Liver (tissue), 9 donors: ENCODE results near the gene AMHR2. TPM values are rescaled to one million over a fixed set of nuclear protein-coding genes. Genes with fewer than 3 reads are reported as not detected.

ENCODE experiments used
- DNase-seq: peaks from one replicate; pipeline ENCODE4 v3.0.0-alpha.2; 2017; ENCODE audit warnings: low spot score
- H3K27ac ChIP-seq, 2 donors: one replicate each; pipeline ENCODE4 v1.7.0; 2013; ENCODE audit warnings: inconsistent platforms in 2 of 2, low read length in 2 of 2, control low read depth in 1 of 2, low read depth in 1 of 2, mild to moderate bottlenecking in 1 of 2
- H3K27me3 ChIP-seq, 4 donors: one replicate each; pipeline versions ENCODE4 v1.6.1 to v1.7.0; 2013; ENCODE audit warnings: low read length in 3 of 4, inconsistent platforms in 1 of 4, mild to moderate bottlenecking in 1 of 4, moderate library complexity in 1 of 4; ENCODE audit not compliant: control insufficient read depth in 4 of 4, insufficient read depth in 4 of 4
- H3K36me3 ChIP-seq, 4 donors: one replicate each; pipeline versions ENCODE4 v1.6.1 to v1.7.0; 2013; ENCODE audit warnings: low read length in 3 of 4, mild to moderate bottlenecking in 3 of 4, low read depth in 1 of 4, moderate library complexity in 1 of 4; ENCODE audit not compliant: control insufficient read depth in 4 of 4, insufficient read depth in 3 of 4
- H3K4me1 ChIP-seq, 4 donors: one replicate each; pipeline versions ENCODE4 v1.6.1 to v1.7.0; 2013; ENCODE audit warnings: low read length in 3 of 4, mild to moderate bottlenecking in 3 of 4, moderate library complexity in 1 of 4; ENCODE audit not compliant: control insufficient read depth in 4 of 4, insufficient read depth in 4 of 4
- H3K4me3 ChIP-seq, 3 donors: one replicate each; pipeline versions ENCODE4 v1.6.1 to v1.7.0; 2013; ENCODE audit warnings: low read length in 3 of 3, control low read depth in 1 of 3, low read depth in 1 of 3, mild to moderate bottlenecking in 1 of 3
- H3K9ac ChIP-seq, 2 donors: one replicate each; pipeline ENCODE4 v1.7.0; 2013; ENCODE audit warnings: low read length in 2 of 2, mild to moderate bottlenecking in 2 of 2, moderate library complexity in 2 of 2, control low read depth in 1 of 2, low read depth in 1 of 2
- H3K9me3 ChIP-seq, 4 donors: one replicate each; pipeline versions ENCODE4 v1.6.1 to v1.7.0; 2013; ENCODE audit warnings: low read length in 3 of 4; ENCODE audit not compliant: control insufficient read depth in 4 of 4
- EGR1 ChIP-seq, 2 donors: IDR thresholded peaks; 2 replicates each; pipeline ENCODE4 v1.6.1; 2016 to 2018; ENCODE audit warnings: antibody characterized with exemption in 2 of 2, low read depth in 2 of 2
- HNF4G ChIP-seq: IDR thresholded peaks from 2 replicates; pipeline ENCODE4 v1.6.1; 2016; ENCODE audit warnings: antibody characterized with exemption
- JUND ChIP-seq, 2 donors: IDR thresholded peaks; 2 replicates each; pipeline ENCODE4 v1.6.1; 2016; ENCODE audit warnings: antibody characterized with exemption in 2 of 2
- NR2F2 ChIP-seq: IDR thresholded peaks from 2 replicates; pipeline ENCODE4 v1.6.1; 2016; ENCODE audit warnings: antibody characterized with exemption
- RAD21 ChIP-seq, 2 donors: IDR thresholded peaks; 2 replicates each; pipeline ENCODE4 v1.6.1; 2016; ENCODE audit warnings: antibody characterized with exemption in 2 of 2, mild to moderate bottlenecking in 2 of 2
- RXRA ChIP-seq, 2 donors: IDR thresholded peaks; 2 replicates each; pipeline ENCODE4 v1.6.1; 2017 to 2018; ENCODE audit warnings: antibody characterized with exemption in 2 of 2, mild to moderate bottlenecking in 1 of 2
- SP1 ChIP-seq: IDR thresholded peaks from 2 replicates; pipeline ENCODE4 v1.6.1; 2018; ENCODE audit warnings: antibody characterized with exemption, mild to moderate bottlenecking
- TAF1 ChIP-seq: conservative IDR thresholded peaks from 2 replicates; pipeline ENCODE4 v1.6.1; 2016; ENCODE audit warnings: antibody characterized with exemption, mild to moderate bottlenecking
- YY1 ChIP-seq: IDR thresholded peaks from 2 replicates; pipeline ENCODE4 v1.6.1; 2016; ENCODE audit warnings: antibody characterized with exemption, mild to moderate bottlenecking
- ZBTB33 ChIP-seq: IDR thresholded peaks from 2 replicates; pipeline ENCODE4 v1.6.1; 2016; ENCODE audit warnings: antibody characterized with exemption
- WGBS: extraction: QIAGEN DNeasy Blood & Tissue Kit; methylation state at CpG from one replicate; pipeline ENCODE4 v1.1.7; 2013; 5-methylcytosine and 5-hydroxymethylcytosine counted together
- polyA plus RNA-seq, 2 donors: library from polyadenylated mRNA; stranded (reverse) in 1 of 2; unstranded in 1 of 2; fragments of 200-250 nt in 1 of 2; fragments of >200 nt in 1 of 2; fragmentation: Nextera tagmentation in 1 of 2; extraction: Ambion mirVana in 1 of 2; gene quantifications; one replicate each; pipeline versions ENCODE4 v1.2.1 to v1.2.3, GENCODE V29; 2013 to 2015
- total RNA-seq, 2 donors: library from RNA; depleted of rRNA; stranded (reverse); fragments of >200 nt; gene quantifications; one replicate each; pipeline ENCODE4 v1.2.3, GENCODE V29; 2014
- TF ChIP-seq, protein P1 (sequence below): IDR thresholded peaks from 2 replicates; pipeline ENCODE4 v1.6.1; 2016; ENCODE audit warnings: antibody characterized with exemption, mild to moderate bottlenecking
- TF ChIP-seq, protein P2 (sequence below): fragments of 150-350 bp; IDR thresholded peaks from 2 replicates; pipeline ENCODE4 v1.5.1; 2017; ENCODE audit warnings: improper control_type of control experiment, low read depth, low read length; ENCODE audit not compliant: missing input control
- TF ChIP-seq, protein P3 (sequence below): IDR thresholded peaks from 2 replicates; pipeline ENCODE4 v1.6.1; 2016; ENCODE audit warnings: antibody characterized with exemption
- donor health status: healthy.
- donor health status: healthy.
- donor health status: healthy.
- donor health status: healthy.
- donor health status: healthy.

The AMHR2 gene
- total and polyA plus RNA-seq, 4 donors: 0.67 to 1.3 (median 0.92) TPM

- no peak for DNase-seq
Measured at GRCh38 chr12:53410951-53411350, 12.7 kb upstream of the AMHR2 start.

GRCh38 chr12:53413485-53414204 is 10.0 kb upstream of the AMHR2 start:
- no peak overlapping the region for H3K4me3 ChIP-seq
- 77% methylated on average over 3 of the region's 3 CpGs for WGBS
- peaks cover 4 to 34% (median 28%) of the 10 kb centered on the region in 4 donors for H3K36me3 ChIP-seq
- TF ChIP-seq RAD21 (IDR thresholded peaks at IDR 0.05): no peak
- no peak for TF ChIP-seq YY1
- no peak for TF ChIP-seq ZBTB33
- TF ChIP-seq, protein P1, sequence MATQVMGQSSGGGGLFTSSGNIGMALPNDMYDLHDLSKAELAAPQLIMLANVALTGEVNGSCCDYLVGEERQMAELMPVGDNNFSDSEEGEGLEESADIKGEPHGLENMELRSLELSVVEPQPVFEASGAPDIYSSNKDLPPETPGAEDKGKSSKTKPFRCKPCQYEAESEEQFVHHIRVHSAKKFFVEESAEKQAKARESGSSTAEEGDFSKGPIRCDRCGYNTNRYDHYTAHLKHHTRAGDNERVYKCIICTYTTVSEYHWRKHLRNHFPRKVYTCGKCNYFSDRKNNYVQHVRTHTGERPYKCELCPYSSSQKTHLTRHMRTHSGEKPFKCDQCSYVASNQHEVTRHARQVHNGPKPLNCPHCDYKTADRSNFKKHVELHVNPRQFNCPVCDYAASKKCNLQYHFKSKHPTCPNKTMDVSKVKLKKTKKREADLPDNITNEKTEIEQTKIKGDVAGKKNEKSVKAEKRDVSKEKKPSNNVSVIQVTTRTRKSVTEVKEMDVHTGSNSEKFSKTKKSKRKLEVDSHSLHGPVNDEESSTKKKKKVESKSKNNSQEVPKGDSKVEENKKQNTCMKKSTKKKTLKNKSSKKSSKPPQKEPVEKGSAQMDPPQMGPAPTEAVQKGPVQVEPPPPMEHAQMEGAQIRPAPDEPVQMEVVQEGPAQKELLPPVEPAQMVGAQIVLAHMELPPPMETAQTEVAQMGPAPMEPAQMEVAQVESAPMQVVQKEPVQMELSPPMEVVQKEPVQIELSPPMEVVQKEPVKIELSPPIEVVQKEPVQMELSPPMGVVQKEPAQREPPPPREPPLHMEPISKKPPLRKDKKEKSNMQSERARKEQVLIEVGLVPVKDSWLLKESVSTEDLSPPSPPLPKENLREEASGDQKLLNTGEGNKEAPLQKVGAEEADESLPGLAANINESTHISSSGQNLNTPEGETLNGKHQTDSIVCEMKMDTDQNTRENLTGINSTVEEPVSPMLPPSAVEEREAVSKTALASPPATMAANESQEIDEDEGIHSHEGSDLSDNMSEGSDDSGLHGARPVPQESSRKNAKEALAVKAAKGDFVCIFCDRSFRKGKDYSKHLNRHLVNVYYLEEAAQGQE: no peak
- TF ChIP-seq, protein P2, sequence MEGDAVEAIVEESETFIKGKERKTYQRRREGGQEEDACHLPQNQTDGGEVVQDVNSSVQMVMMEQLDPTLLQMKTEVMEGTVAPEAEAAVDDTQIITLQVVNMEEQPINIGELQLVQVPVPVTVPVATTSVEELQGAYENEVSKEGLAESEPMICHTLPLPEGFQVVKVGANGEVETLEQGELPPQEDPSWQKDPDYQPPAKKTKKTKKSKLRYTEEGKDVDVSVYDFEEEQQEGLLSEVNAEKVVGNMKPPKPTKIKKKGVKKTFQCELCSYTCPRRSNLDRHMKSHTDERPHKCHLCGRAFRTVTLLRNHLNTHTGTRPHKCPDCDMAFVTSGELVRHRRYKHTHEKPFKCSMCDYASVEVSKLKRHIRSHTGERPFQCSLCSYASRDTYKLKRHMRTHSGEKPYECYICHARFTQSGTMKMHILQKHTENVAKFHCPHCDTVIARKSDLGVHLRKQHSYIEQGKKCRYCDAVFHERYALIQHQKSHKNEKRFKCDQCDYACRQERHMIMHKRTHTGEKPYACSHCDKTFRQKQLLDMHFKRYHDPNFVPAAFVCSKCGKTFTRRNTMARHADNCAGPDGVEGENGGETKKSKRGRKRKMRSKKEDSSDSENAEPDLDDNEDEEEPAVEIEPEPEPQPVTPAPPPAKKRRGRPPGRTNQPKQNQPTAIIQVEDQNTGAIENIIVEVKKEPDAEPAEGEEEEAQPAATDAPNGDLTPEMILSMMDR: no peak
- TF ChIP-seq RXRA (IDR thresholded peaks at IDR 0.05): no peak
- no peak for TF ChIP-seq NR2F2
- TF ChIP-seq EGR1 (IDR thresholded peaks at IDR 0.05; ENCODE audit: low read depth in 2 of 2): no peak
- no peak for TF ChIP-seq HNF4G
- TF ChIP-seq, protein P3, sequence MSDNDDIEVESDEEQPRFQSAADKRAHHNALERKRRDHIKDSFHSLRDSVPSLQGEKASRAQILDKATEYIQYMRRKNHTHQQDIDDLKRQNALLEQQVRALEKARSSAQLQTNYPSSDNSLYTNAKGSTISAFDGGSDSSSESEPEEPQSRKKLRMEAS: no peak
- DNase-seq: no peak
- no peaks in the 10 kb centered on the region for H3K9me3 ChIP-seq
- no peak overlapping the region for H3K27ac ChIP-seq
- no peak overlapping the region for H3K9ac ChIP-seq
- H3K4me1 ChIP-seq: peaks cover 0 to 2% (median 0%) of the 10 kb centered on the region in 4 donors
- no peaks in the 10 kb centered on the region for H3K27me3 ChIP-seq

More at GRCh38 chr12:53410951-53411350, 12.7 kb upstream of the AMHR2 start:
- no peak overlapping the region for H3K9ac ChIP-seq
- H3K27ac ChIP-seq: no peak overlapping the region
- over 99% methylated on average over 5 of the region's 5 CpGs for WGBS
- no peaks in the 10 kb centered on the region for H3K27me3 ChIP-seq
- no peak overlapping the region for H3K4me3 ChIP-seq
- TF ChIP-seq, protein P3: no peak
- TF ChIP-seq TAF1 (no peak), RAD21 (IDR thresholded peaks at IDR 0.05) (no peak), RXRA (IDR thresholded peaks at IDR 0.05) (no peak), SP1 (no peak), JUND (IDR thresholded peaks at IDR 0.05) (no peak)
- TF ChIP-seq, protein P1: no peak
- peaks cover 12 to 44% (median 33%) of the 10 kb centered on the region in 4 donors for H3K36me3 ChIP-seq
- H3K9me3 ChIP-seq: no peaks in the 10 kb centered on the region
- no peaks in the 10 kb centered on the region for H3K4me1 ChIP-seq
